Lung microvascular endothelial cell (primary cell): ENCODE measurements around the gene KIF18B. TPM values are rescaled to one million over a fixed set of nuclear protein-coding genes. Genes with fewer than 3 reads are reported as not detected.

Source experiments
- DNase-seq, 2 donors: peaks; one replicate each; pipeline versions ENCODE4 v3.0.0 to v3.0.0-alpha.2; 2010; ENCODE audit warnings: low read depth in 2 of 2
- total RNA-seq: library from RNA; depleted of rRNA; stranded (reverse); fragments of >200 nt; gene quantifications from 2 replicates; pipeline ENCODE4 v1.2.1, GENCODE V29; 2014

KIF18B gene
- total RNA-seq, 1 donor from 2014 or later: 0.60 TPM

GRCh38 chr17:44919411-44919810, 28.2 kb downstream of the KIF18B start:
- no peak for DNase-seq

GRCh38 chr17:44918006-44918405, 29.6 kb downstream of the KIF18B start:
- DNase-seq: no peak

GRCh38 chr17:44917456-44917855, 30.1 kb downstream of the KIF18B start:
- no peak for DNase-seq

- peak in 1 of 2 donors; percentile 38 for DNase-seq
Observed at GRCh38 chr17:44916781-44917241, 30.8 kb downstream of the KIF18B start.

- no peak for DNase-seq
Observed at GRCh38 chr17:44915862-44916780, 31.5 kb downstream of the KIF18B start.

GRCh38 chr17:44915321-44915726, 32.2 kb downstream of the KIF18B start, which contains the start of gene GFAP:
TSS of gene GFAP (minus strand) at chr17:44915500. CDS start at chr17:44915486, 14 bp downstream.
- no peak for DNase-seq

GRCh38 chr17:44914698-44915271, 32.8 kb downstream of the KIF18B start:
- DNase-seq: no peak

- no peak for DNase-seq
Observed at GRCh38 chr17:44914148-44914547, 33.4 kb downstream of the KIF18B start.

DNA sequence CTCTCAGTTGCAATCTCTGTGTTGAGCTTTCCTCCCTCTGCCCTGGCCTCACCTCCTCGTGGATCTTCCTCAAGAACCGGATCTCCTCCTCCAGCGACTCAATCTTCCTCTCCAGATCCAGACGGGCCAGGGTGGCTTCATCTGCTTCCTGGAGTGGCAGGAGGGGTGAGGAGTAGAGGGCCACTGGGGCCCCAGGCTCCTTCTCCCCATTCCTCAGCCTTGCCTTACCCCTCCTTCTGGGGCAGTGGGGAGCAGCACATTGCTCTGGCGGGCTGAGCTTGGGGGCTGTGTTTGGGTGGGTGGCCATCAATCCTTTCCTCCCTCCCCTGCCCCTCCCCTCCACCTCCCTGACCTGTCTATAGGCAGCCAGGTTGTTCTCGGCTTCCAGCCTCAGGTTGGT, 33.9 kb downstream of the KIF18B start:
- no peak for DNase-seq

DNA sequence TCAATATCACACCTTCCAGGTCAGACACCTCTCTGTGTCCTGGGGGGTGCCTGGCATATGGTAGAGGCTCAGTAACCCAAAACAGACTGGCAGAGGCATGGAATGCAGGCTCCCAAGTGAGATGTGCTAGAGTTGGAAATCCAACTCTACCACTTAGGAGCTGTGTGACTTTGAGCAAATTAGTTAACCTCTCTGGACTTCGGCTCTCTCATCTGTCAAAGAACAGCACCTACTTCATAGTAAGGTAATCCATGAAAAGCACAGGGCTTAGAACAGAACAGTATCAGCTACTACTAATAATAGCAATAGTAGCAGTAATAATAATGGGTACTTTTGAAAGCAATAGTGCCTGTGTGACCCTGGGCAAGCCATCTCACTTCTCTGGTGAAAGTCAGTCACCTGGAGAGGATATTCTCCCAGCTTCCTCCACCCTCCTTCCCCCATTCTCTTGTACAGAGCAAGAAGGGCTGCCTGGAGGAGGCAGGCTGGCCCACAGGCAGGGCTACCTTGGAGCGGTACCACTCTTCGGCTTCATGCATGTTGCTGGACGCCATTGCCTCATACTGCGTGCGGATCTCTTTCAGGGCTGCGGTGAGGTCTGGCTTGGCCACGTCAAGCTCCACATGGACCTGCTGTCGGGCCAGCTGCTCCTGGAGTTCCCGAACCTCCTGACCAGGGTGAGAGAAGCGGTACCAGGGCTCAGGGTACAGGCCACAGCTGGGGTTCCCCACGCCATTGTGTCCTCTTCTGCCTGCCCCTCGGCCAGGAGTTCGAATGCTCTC, 34.6 kb downstream of the KIF18B start:
- no peak for DNase-seq

GRCh38 chr17:44911133-44912001, 36.2 kb downstream of the KIF18B start:
- peak; percentile 52 to 57 for DNase-seq

- DNase-seq: no peak
Observed at GRCh38 chr17:44910231-44911106, 37.1 kb downstream of the KIF18B start.

GRCh38 chr17:44909681-44910144, 37.9 kb downstream of the KIF18B start:
- no peak for DNase-seq

GRCh38 chr17:44908761-44909326, 38.7 kb downstream of the KIF18B start:
- no peak for DNase-seq

GRCh38 chr17:44907729-44908470, 39.7 kb downstream of the KIF18B start:
- DNase-seq: no peak

GRCh38 chr17:44906763-44907728, 40.5 kb downstream of the KIF18B start:
- no peak for DNase-seq

- DNase-seq: peak in 1 of 2 donors; percentile 94
Observed at GRCh38 chr17:44906010-44906646, 41.4 kb downstream of the KIF18B start.
